Testis (tissue), 2 donors: ENCODE data around the gene PTN.

ENCODE experiments used
- CTCF ChIP-seq, 3 experiments: fragments of 450-650 bp in 2 of 3; fragments of 200-600 bp in 1 of 3; sonication (generic) in 1 of 3; IDR thresholded peaks; one replicate each; pipeline ENCODE4 v1.5.1; 2016 to 2019; ENCODE audit warnings: antibody characterized with exemption in 3 of 3, mild to moderate bottlenecking in 2 of 3, moderate library complexity in 1 of 3
- POLR2A ChIP-seq: fragments of 450-650 bp; IDR thresholded peaks from one replicate; pipeline ENCODE4 v1.6.1; 2017; ENCODE audit warnings: antibody characterized with exemption, mild to moderate bottlenecking, moderate library complexity

GRCh38 chr7:137262599-137262998, 80.9 kb downstream of the PTN start:
- TF ChIP-seq POLR2A: no peak
- no peak for TF ChIP-seq CTCF (IDR thresholded peaks at IDR 0.05)
